Mucosa of descending colon (tissue), 3 donors: ENCODE measurements around the gene SFXN5. TPM values are rescaled to one million over a fixed set of nuclear protein-coding genes. Genes with fewer than 3 reads are reported as not detected.

ENCODE experiments used
- ATAC-seq: fragments of 200-7000 bp; cut with Tn5 transposase; one replicate; pipeline ENCODE4 v1.9.1; 2020; ENCODE audit warnings: mild to moderate bottlenecking, moderate library complexity
- DNase-seq, 3 donors: peaks; one replicate each; pipeline ENCODE4 v3.0.0-alpha.2; 2020
- H3K36me3 ChIP-seq: fragments of 200-600 bp; one replicate; pipeline ENCODE4 v1.8.0; 2021; ENCODE audit warnings: low read depth, mild to moderate bottlenecking
- H3K4me1 ChIP-seq: fragments of 200-600 bp; one replicate; pipeline ENCODE4 v1.8.0; 2021; ENCODE audit warnings: low read depth, mild to moderate bottlenecking
- H3K4me3 ChIP-seq: fragments of 200-600 bp; one replicate; pipeline ENCODE4 v1.8.0; 2021; ENCODE audit warnings: mild to moderate bottlenecking
- H3K9me3 ChIP-seq: fragments of 200-600 bp; one replicate; pipeline ENCODE4 v1.8.0; 2021; ENCODE audit warnings: mild to moderate bottlenecking
- CTCF ChIP-seq: fragments of 200-600 bp; IDR thresholded peaks from one replicate; pipeline ENCODE4 v1.8.0; 2022; ENCODE audit warnings: antibody characterized with exemption, mild to moderate bottlenecking
- intact Hi-C, 2 donors: fragments of 100-400 bp; cut with DNase I in 1 of 2; cut with micrococcal nuclease in 1 of 2; formaldehyde crosslinking; loops; one replicate each; pipeline versions ENCODE4 v1.11.0 to v1.11.1; 2022; cut with DNase I, micrococcal nuclease
- total RNA-seq, 3 donors: library from RNA; stranded (reverse); fragmentation: NEBNext Ultra II Directional in 2 of 3; extraction: Animal tissue kit (Norgen Biotek cat#: 25700) in 2 of 3; gene quantifications; one replicate each; pipeline versions ENCODE4 v1.2.1 to v1.2.4, GENCODE V29; 2021 to 2023
- donor health status: DM: no; HTN: no; CAD: no; lungs with moderate emphysema.
- donor health status: DM: no; HTN: no; CAD: no.
- donor health status: DM: no; HTN: yes; CAD: no.

The SFXN5 gene
- total RNA-seq, 3 donors from 2014 or later: 22.2 to 30.9 (median 27.5) TPM

GRCh38 chr2:72952110-72952823 is 119.2 kb downstream of the SFXN5 start:
- DNase-seq: peak in 1 of 3 donors; percentile 24
- Histone ChIP-seq H3K4me1 (no peaks in the 10 kb centered on the region), H3K9me3 (no peaks in the 10 kb centered on the region), H3K36me3 (no peaks in the 10 kb centered on the region), H3K4me3 (no peak overlapping the region)
- ATAC-seq: no peak
- TF ChIP-seq CTCF: no peak
- intact Hi-C loops: no loop called here

GRCh38 chr2:72951303-72952095 is 120.0 kb downstream of the SFXN5 start:
- DNase-seq (peak in 1 of 3 donors; percentile 28), ATAC-seq (no peak)
- Histone ChIP-seq H3K4me1 (no peaks in the 10 kb centered on the region), H3K4me3 (no peak overlapping the region), H3K36me3 (no peaks in the 10 kb centered on the region), H3K9me3 (no peaks in the 10 kb centered on the region)
- intact Hi-C loops: no loop called here
- TF ChIP-seq CTCF: no peak

- TF ChIP-seq CTCF: no peak
- intact Hi-C loops: no loop called here
- Histone ChIP-seq H3K36me3 (no peaks in the 10 kb centered on the region), H3K4me3 (no peak overlapping the region), H3K4me1 (no peaks in the 10 kb centered on the region), H3K9me3 (no peaks in the 10 kb centered on the region)
- no peak for DNase-seq
- ATAC-seq: peak; percentile 80
Observed at GRCh38 chr2:72950558-72951255, 120.8 kb downstream of the SFXN5 start.

GRCh38 chr2:72949642-72950041 is 121.9 kb downstream of the SFXN5 start:
- no peak for ATAC-seq
- no peak for DNase-seq
- no peaks in the 10 kb centered on the region for H3K9me3 ChIP-seq
- H3K36me3 ChIP-seq: no peaks in the 10 kb centered on the region
- TF ChIP-seq CTCF: no peak
- intact Hi-C loops: no loop called here
- H3K4me3 ChIP-seq: no peak overlapping the region
- no peaks in the 10 kb centered on the region for H3K4me1 ChIP-seq

- Histone ChIP-seq H3K4me3 (no peak overlapping the region), H3K36me3 (no peaks in the 10 kb centered on the region), H3K9me3 (no peaks in the 10 kb centered on the region), H3K4me1 (no peaks in the 10 kb centered on the region)
- DNase-seq (peak in 2 of 3 donors; percentile 33 to 42), ATAC-seq (peak; percentile 70)
- intact Hi-C loops: no loop called here
- TF ChIP-seq CTCF: no peak
Observed at GRCh38 chr2:72949045-72949444, 122.5 kb downstream of the SFXN5 start.
